Heart right ventricle (tissue), 16 donors: ENCODE results near the gene DISP2. TPM values are rescaled to one million over a fixed set of nuclear protein-coding genes. Genes with fewer than 3 reads are reported as not detected.

Experiments
- ATAC-seq, 8 donors: fragments of 200-7000 bp; cut with Tn5 transposase; one replicate each; pipeline ENCODE4 v1.9.1; 2020; ENCODE audit warnings: mild to moderate bottlenecking in 8 of 8, moderate library complexity in 8 of 8, moderate number of reproducible peaks in 1 of 8
- DNase-seq, 2 donors: peaks; one replicate each; pipeline ENCODE4 v3.0.0-alpha.2; 2020
- H3K27ac ChIP-seq, 10 donors: fragments of 200-600 bp; sonication (generic) in 2 of 10; one replicate each; pipeline versions ENCODE4 v1.5.0 to v1.8.0; 2020 to 2022; ENCODE audit warnings: mild to moderate bottlenecking in 3 of 10
- H3K27me3 ChIP-seq, 7 donors: fragments of 200-600 bp; one replicate each; pipeline ENCODE4 v1.8.0; 2021 to 2022; ENCODE audit warnings: mild to moderate bottlenecking in 2 of 7
- H3K36me3 ChIP-seq, 9 donors: fragments of 200-600 bp; sonication (generic) in 1 of 9; one replicate each; pipeline versions ENCODE4 v1.5.0 to v1.8.0; 2020 to 2022; ENCODE audit warnings: mild to moderate bottlenecking in 2 of 9
- H3K4me1 ChIP-seq, 9 donors: fragments of 200-600 bp; sonication (generic) in 1 of 9; one replicate each; pipeline versions ENCODE4 v1.5.0 to v1.8.0; 2020 to 2022; ENCODE audit warnings: mild to moderate bottlenecking in 4 of 9
- H3K4me3 ChIP-seq, 10 donors: fragments of 200-600 bp; sonication (generic) in 2 of 10; one replicate each; pipeline versions ENCODE4 v1.5.0 to v1.8.0; 2020 to 2022; ENCODE audit warnings: mild to moderate bottlenecking in 7 of 10, moderate library complexity in 2 of 10
- H3K9me3 ChIP-seq, 11 donors: fragments of 200-600 bp in 10 of 11; sonication (generic) in 2 of 11; one replicate each; pipeline versions ENCODE4 v1.5.0 to v1.8.0; 2013 to 2022; ENCODE audit warnings: mild to moderate bottlenecking in 2 of 11, control low read depth in 1 of 11, moderate library complexity in 1 of 11
- WGBS, 2 donors: extraction: QIAGEN DNeasy Blood & Tissue Kit; methylation state at CpG; one replicate each; pipeline ENCODE4 v1.1.7; 2013; ENCODE audit warnings: inconsistent platforms in 1 of 2; 5-methylcytosine and 5-hydroxymethylcytosine counted together
- intact Hi-C, 10 donors: fragments of 100-400 bp; cut with DNase I; formaldehyde crosslinking; loops; one replicate each; pipeline versions ENCODE4 v1.11.1 to v1.14.2; 2022
- polyA plus RNA-seq, 2 donors: library from polyadenylated mRNA; stranded (reverse); fragments of 200-250 nt; gene quantifications; one replicate each; pipeline ENCODE4 v1.2.3, GENCODE V29; 2013
- total RNA-seq, 10 donors: library from RNA; stranded (reverse); fragmentation: NEBNext Ultra II Directional in 3 of 10; extraction: Animal tissue kit (Norgen Biotek cat#: 25700) in 3 of 10; gene quantifications; one replicate each; pipeline versions ENCODE4 v1.2.1 to v1.2.4, GENCODE V29; 2021 to 2023
- TF ChIP-seq, protein P1 (sequence below), 9 donors: fragments of 200-600 bp; sonication (generic) in 2 of 9; IDR thresholded peaks; one replicate each; pipeline versions ENCODE4 v1.5.0 to v1.8.0; 2021 to 2022; ENCODE audit warnings: antibody characterized with exemption in 9 of 9, mild to moderate bottlenecking in 5 of 9, moderate library complexity in 1 of 9
- donor health status: Arrhythmogenic right ventricular cardiomyopathy.
- donor health status: ischemic (EF 13 %, LVEDD 7.1; RV severe dilation, severe dysfunction).
- donor health status: healthy with polysubstance abuse.
- donor health status: DM: no; HTN: yes; CAD: no.
- donor health status: DM: no; HTN: no; CAD: no.
- donor health status: ischemic (EF 25% LVEDD 6.9; RV normal size, moderate dysfunction).
- donor health status: ischemic (EF 25% LVEDD 5.7; RV mildly dilated, moderate dysfunction).
- donor health status: healthy.
- donor health status: DM: yes; HTN: yes; CAD: no.
- donor health status: Ischemic cardiomyopathy.
- donor health status: ischemic (EF 35%, LVEDD 5.7; RV mildly dilated, moderate dysfunction).
- donor health status: nonischemic (EF 11% LVEDD 7.7; RV severe dilation, severe dysfunction).
- donor health status: DM: yes; HTN: yes; CAD: no.
- donor health status: PGD.
- donor health status: ischemic (EF 29% LVEDD 5.4; RV normal size, mild dysfunction).
- donor health status: nonischemic (EF 23%, LVEDD 6.1; RV moderate dilation, normal function).

Gene DISP2
- total and polyA plus RNA-seq, 12 donors, result 0.08 to 2.7 (median 0.71) TPM

DNA sequence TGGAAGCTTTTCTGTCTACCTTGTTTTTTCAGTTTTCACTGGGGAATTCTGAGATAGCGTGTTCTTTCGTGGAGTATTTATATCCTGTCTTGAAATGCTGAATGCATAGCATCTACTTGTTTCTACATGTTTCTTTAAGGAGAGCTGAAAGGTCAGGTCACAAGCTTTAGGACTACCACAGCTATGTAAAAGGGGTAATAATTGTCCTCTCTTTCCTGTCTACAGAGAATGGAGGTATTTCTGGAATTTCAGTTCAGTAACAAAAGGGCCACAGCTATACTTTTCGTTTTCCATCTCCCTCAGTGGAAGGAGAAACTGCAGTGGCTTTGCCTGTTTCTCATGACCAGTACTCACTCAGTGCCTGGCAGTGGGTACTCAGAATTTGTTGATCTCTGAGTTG lies 29.8 kb upstream of the DISP2 start:
- peaks cover 2 to 88% (median 68%) of the 10 kb centered on the region in 9 donors for H3K4me1 ChIP-seq
- H3K27ac ChIP-seq, result peak overlapping the region in 4 of 10 donors; percentile 4 to 91 (median 60)
- intact Hi-C loops, result loop anchor here in 1 of 10 donors (10.0 kb wide), 1 partner anchor 47 kb away; no protein-coding TSS in a partner anchor
- DNase-seq (no peak), ATAC-seq (no peak)
- TF ChIP-seq, protein P1, sequence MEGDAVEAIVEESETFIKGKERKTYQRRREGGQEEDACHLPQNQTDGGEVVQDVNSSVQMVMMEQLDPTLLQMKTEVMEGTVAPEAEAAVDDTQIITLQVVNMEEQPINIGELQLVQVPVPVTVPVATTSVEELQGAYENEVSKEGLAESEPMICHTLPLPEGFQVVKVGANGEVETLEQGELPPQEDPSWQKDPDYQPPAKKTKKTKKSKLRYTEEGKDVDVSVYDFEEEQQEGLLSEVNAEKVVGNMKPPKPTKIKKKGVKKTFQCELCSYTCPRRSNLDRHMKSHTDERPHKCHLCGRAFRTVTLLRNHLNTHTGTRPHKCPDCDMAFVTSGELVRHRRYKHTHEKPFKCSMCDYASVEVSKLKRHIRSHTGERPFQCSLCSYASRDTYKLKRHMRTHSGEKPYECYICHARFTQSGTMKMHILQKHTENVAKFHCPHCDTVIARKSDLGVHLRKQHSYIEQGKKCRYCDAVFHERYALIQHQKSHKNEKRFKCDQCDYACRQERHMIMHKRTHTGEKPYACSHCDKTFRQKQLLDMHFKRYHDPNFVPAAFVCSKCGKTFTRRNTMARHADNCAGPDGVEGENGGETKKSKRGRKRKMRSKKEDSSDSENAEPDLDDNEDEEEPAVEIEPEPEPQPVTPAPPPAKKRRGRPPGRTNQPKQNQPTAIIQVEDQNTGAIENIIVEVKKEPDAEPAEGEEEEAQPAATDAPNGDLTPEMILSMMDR (IDR thresholded peaks at IDR 0.05), result no peak
- no peaks in the 10 kb centered on the region for H3K9me3 ChIP-seq
- H3K27me3 ChIP-seq, result no peaks in the 10 kb centered on the region
- H3K36me3 ChIP-seq, result peaks cover 0 to 12% (median 0%) of the 10 kb centered on the region in 9 donors
- H3K4me3 ChIP-seq, result no peak overlapping the region
- 39 to 40% methylated on average over 3 of the region's 3 CpGs for WGBS, 2 donors

DNA sequence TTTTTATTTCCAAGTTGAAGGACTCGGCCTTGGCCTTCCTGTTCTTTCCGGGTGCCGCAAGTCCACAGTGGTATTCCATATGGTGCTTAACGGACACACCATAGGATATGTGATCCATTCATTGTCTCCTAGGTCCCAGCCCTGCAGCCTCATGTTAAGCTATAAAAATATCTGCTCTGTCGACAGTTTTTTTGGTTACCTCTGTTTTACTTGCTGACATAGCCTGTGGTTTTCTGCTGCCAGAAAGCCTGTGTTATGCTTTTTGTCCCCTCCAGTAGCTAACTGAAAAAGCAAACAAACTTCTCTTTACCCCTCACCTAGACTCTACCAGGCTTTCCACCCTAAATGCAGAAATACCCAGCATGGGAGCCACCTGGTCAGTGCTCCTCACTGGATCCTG lies 29.3 kb upstream of the DISP2 start:
- intact Hi-C loops, result loop anchor here in 1 of 10 donors (10.0 kb wide), 1 partner anchor 46 kb away; no protein-coding TSS in a partner anchor
- ATAC-seq (no peak), DNase-seq (no peak)
- Histone ChIP-seq H3K36me3 (peaks cover 0 to 12% (median 0%) of the 10 kb centered on the region in 9 donors), H3K4me3 (no peak overlapping the region), H3K27me3 (no peaks in the 10 kb centered on the region), H3K4me1 (peaks cover 5 to 94% (median 73%) of the 10 kb centered on the region in 9 donors), H3K27ac (peak overlapping the region in 5 of 10 donors; percentile 4 to 91 (median 44)), H3K9me3 (no peaks in the 10 kb centered on the region)
- TF ChIP-seq, protein P1 (IDR thresholded peaks at IDR 0.05), result no peak
- WGBS, 2 donors, result 75 to 76% methylated on average over 5 of the region's 5 CpGs

DNA sequence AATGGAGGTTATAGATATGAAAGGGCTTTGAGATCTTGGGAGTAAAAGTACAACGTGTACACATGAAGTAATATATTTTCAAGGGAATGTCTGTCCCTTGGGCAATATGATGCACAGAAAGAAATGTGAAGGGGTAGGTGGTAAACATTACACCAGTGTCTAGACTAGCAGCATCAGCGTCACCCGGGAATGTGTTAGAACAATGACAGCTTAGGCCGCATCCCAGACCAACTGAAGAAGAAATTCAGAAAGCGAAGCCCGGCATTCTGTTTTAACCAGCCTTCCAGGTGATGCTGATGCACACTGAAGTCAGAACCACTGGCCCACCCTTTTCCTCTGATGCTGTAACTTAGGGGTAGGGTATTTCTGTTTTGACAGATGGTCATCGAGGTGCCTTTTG lies 28.2 kb upstream of the DISP2 start:
- ATAC-seq, result no peak
- peak overlapping the region in 8 of 10 donors; percentile 33 to 99 (median 72) for H3K27ac ChIP-seq

DNA sequence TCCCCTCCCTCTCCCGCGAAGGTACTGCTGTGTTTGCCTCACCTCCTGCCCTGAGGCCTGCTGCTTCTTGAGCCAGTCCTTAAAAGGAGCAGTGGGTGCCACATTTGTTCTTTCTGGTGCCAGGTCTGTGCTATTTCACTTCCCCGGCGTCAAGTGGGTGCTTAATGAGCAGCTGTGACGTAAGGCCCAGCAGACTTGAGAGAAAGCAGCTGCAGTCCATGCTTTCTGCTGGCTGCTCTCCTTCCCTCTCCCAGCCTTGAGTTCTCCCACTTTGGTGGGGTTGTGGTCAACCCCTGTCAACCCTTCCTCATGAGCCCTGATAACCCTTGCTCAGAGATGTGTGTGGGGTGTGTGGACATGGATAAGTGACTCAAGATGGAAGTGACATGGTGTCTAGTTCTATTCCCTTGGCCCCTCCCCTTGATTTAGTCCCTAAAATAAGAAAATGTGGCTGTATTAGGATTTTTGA lies 27.6 kb upstream of the DISP2 start:
- TF ChIP-seq, protein P1 (IDR thresholded peaks at IDR 0.05), result no peak
- intact Hi-C loops, result no loop called here
- Histone ChIP-seq H3K4me1 (peaks cover 13 to 100% (median 82%) of the 10 kb centered on the region in 9 donors), H3K27me3 (no peaks in the 10 kb centered on the region), H3K27ac (peak overlapping the region in 9 of 10 donors; percentile 45 to 99 (median 68)), H3K9me3 (no peaks in the 10 kb centered on the region), H3K36me3 (peaks cover 0 to 12% (median 0%) of the 10 kb centered on the region in 9 donors), H3K4me3 (no peak overlapping the region)
- peak; percentile 9 to 65 (median 44) for ATAC-seq
- DNase-seq, result peak in 1 of 2 donors; percentile 64
- 44 to 50% methylated on average over 5 of the region's 5 CpGs for WGBS, 2 donors

More for the DNA sequence above, 28.2 kb upstream of the DISP2 start:
- peaks cover 10 to 100% (median 82%) of the 10 kb centered on the region in 9 donors for H3K4me1 ChIP-seq
- no peaks in the 10 kb centered on the region for H3K9me3 ChIP-seq
- WGBS, 2 donors, result 73 to 77% methylated on average over 7 of the region's 7 CpGs
- no peaks in the 10 kb centered on the region for H3K27me3 ChIP-seq
- no peak overlapping the region for H3K4me3 ChIP-seq
- intact Hi-C loops, result loop anchor here in 1 of 10 donors (10.0 kb wide), 1 partner anchor 45 kb away; no protein-coding TSS in a partner anchor
- no peak for DNase-seq
- peaks cover 0 to 12% (median 0%) of the 10 kb centered on the region in 9 donors for H3K36me3 ChIP-seq
- TF ChIP-seq, protein P1 (IDR thresholded peaks at IDR 0.05), result no peak
